ENCODE results near the gene AHCTF1.
"Not testable (repeated sequence)": the region's sequence is repeated elsewhere in the genome, so short reads cannot be mapped to it uniquely, and the experiment has no call there.

AHCTF1 gene

DNA sequence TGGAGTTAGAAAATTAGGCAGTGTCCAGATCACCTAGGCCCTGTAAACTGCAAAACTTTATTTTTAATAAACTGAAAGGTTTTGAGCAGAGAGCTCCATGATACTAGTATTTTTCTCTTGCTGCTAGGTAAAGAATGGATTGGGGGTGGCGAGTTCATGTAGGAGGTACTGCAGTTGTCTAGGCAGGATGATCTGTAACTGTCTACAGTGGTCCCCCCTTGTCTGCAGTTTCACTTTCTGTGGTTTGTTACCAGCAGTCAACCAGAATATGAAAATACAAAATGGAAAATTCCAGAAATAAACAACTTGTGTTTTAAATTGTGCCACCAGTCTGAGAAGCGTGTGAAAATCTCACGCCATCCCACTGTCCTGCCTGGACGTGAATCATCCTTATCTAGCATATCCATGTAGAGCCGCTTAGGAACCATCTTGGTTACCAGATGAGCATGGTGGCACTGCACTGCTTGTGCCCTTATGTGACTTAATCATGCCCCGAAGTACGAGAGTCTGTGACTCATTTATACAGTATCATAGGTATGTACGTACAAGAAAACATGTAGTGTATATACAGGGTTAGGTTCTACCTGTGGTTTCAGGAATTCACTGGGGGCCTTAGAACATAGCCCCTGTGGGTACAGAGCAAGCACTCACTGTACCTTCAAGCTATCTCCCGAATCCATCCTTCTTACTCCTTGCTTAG is 94.2 kb downstream of the AHCTF1 start:
- DNase-seq, result no peak

DNA sequence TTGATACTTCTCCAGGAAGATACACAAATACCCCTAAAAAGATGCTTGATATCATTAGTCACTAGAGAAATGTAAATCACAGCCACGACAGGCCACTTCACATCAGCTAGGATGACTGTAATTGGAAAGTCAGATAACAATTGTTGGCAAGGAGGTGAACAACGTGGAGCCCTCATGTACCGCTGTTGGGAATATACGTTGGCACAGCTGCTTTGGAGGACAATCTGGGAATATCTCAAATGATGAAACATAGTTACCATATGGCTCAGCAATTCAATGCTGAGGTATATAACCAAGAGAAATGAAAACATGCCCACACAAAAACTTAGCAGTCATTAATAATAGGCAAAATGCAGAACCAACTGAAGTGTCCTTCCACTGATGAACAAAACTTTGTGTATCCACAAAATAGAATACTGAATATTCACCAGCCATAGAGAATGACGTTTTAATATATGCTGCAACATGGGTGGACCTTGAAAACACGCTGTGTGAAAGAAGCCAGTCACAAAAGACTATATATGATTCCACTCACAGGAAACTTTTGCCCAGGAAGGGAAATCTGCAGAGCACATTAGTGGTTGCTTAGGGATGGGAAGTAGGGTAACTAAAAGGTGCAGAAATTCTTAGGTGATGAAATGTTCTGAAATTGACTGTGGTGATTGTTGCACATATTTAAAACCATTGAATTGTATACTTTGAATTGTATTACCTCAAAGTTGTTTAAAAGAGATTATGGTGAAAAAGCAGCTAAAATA is 95.4 kb downstream of the AHCTF1 start:
- no peak for DNase-seq

DNA sequence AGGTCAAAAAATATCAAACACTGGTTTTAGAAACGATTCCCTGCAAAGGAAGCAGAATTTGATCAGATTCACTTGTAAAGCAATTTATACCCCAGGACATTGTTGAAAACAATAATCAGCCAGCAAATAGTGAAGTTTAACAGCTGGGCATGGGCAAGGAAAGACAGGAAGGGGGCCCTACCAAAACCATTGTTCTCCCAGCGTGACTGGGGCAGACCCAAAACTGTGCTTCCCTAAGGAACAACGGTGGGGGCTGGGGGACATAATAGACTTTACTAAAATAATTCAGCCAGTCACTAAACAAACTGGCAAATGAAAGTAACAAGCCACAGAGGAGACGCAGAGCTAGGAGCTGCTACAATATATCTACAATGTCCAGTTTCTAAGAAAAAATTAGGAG is 100.2 kb downstream of the AHCTF1 start:
- no peak for DNase-seq

DNA sequence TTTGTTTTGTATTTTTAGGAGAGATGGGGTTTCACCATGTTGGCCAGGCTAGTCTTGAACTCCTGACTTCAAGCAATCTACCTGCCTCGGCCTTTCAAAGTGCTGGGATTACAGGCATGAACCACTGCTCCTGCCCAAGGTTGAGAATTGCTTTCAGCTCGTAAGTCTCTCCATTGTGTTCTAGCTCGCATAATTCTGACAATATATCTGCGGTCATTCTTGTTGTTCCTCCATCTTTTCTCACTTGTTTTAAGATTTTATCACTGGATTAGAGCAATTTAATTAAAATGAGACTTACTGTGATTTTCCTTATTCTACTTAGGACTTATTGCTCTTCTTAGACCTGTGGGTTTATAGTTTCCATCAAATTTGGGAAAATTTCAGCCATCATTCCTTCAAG is 102.9 kb downstream of the AHCTF1 start:
- no peak for DNase-seq

DNA sequence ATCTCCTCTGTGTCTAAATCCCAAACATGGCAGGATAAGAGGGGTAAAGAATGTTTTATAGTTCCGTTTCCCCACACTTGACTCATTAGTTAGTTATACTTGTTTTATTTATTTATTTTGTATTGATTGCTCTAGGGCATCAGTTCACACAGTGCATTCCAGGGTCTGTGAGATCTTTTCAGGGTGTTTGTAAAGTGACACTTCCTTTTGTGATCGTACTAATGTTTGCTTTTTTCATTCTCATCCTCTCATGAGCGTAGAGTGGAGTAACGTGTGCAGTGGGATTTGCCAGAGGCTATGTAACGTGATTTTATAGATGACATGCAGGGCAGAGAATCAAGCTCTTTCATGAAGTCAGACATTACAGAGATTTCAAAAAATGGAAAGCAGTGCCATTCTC is 104.4 kb downstream of the AHCTF1 start:
- DNase-seq, result no peak

DNA sequence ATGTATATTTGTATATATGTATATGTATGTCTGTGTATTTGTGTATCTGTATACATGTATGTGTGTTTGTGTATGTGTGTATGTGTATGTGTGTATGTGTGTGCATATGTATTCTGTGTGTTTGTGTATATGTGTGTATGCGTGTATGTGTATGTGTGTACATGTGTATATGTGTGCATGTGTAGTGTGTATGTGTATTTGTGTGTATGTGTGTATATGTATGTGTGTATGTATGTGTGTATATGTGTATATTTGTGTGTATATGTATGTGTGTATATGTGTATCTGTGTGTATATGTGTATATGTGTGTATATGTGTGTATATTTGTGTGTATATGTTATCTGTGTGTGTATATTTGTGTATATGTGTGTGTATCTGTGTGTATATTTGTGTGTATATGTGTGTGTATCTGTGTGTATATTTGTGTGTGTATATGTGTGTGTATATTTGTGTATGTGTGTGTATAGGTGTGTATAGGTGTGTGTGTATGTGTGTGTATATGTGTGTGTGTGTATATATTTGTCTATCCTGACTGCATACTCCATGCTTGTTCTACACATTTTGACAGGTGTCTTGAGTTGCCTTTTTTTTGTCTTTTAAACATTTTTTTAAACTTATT is 106.1 kb downstream of the AHCTF1 start:
- DNase-seq, result no peak

DNA sequence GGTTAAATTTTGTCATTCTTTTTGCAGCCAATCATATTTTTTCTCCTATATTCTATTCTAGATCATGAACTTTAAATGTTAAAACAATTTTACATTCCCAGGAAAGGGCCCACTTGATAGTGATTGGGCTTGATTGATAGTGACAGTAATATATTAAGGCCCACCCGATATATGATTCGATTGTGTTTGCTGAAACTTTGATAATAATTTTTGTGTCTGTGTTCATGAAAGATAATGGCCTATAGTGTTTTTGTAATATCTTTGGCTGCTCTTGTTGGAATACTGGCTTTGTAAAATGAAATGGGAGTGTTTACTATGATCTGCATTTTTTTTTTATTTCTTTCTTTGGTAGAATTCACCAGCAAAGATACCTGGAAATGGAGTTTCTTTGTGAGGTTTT is 107.2 kb downstream of the AHCTF1 start:
- no peak for DNase-seq

DNA sequence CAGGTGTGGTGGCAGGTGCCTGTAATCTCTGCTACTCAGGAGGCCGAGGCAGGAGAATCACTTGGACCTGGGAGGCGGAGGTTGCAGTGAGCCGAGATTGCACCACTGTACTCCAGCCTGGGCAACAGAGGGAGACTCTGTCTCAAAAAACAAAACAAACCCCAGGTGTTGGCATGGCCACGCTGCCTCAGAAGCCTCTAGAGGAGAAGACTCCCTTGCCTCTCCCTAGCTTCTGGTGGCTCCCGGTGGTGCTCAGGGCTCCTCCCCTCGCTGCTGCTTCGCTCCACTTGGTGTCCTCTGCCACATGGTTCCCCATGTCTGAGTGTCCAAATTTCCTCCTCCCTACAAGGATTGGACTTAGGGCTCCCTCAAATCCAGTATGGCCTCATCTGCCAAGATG is 109.6 kb downstream of the AHCTF1 start:
- not testable (repeated sequence) for DNase-seq

DNA sequence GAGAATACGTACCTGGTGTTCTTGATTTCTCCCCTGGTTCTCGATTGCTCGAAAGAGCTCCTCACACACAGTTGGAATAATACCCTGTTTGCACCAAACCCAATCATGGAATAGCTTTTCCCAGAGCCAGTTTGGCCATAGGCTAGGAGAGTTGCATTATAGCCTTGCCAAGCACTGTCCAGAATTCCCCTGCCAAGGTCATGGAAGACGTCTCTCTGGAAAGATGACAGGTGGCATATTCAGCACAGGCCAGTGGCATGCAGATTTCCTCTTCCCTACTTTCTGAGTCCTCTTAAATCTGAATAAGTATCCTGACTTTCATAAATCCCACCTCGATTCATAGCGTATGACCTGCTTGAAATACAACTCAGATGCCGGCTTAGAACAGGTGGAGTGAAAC is 111.1 kb downstream of the AHCTF1 start:
- no peak for DNase-seq

DNA sequence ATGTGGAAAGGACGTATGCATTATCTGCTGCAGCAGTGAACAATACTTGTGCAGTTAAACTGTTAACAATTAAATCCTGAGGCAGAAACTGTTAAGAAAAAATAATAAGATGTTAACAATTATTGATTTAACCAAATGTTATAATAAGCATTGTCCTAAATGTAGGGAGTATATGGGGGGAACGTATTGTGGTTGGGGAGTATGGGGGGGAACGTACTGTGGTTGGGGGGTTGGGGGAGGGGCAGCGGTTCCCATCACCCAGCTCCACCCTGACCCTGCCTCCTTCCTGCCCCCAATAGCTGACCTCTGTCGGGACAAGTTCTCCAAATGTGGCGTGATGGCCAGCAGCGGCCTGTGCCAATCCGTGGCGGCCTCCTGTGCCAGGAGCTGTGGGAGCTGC is 114.0 kb downstream of the AHCTF1 start:
- DNase-seq, result not testable (repeated sequence)

DNA sequence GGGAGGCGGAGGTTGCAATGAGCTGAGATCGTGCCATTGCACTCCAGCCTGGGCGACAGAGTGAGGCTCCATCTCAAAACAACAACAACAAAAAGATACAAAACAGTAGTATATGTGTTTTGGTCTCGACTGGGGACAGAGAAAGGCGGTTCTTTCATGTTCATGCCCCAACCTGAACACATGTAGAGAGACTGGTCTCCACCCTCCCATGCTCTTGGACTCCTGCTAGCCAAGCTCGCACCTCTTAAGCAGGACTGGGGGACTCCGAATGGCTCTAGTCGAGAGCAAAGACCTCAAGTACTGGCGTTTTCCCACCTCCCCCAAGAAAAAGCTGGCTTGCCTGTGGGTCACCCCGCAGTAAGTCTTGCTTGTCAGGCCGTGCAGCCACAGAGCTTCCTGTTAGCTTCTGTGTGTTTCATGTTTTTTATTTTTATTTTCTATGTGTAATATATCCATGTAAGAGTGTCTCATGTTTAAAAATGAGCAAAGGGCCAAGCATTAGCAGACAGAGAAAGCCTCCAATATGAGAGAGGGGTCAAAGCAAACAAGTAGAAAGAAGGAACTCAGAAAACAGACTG is 116.0 kb downstream of the AHCTF1 start:
- DNase-seq, result no peak

DNA sequence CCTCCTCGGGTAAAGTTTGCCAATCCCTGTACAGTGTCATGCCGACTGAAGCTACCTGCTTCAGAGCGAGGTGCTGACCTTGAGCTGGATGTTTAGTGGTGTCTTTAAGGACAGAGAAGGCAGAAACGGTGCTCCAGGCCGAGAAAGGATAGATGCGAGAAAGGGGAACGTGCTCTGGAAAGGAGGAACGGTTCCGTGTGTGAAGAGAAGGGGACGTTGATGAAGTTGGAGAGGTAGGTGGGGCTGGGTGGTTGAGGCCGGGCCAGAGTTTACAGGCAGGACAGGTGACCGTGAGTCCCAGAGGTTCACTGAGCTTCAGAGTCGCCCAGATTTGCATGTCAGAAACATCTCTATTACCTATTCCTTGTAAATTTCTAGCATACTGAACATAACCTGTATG is 116.9 kb downstream of the AHCTF1 start:
- no peak for DNase-seq

DNA sequence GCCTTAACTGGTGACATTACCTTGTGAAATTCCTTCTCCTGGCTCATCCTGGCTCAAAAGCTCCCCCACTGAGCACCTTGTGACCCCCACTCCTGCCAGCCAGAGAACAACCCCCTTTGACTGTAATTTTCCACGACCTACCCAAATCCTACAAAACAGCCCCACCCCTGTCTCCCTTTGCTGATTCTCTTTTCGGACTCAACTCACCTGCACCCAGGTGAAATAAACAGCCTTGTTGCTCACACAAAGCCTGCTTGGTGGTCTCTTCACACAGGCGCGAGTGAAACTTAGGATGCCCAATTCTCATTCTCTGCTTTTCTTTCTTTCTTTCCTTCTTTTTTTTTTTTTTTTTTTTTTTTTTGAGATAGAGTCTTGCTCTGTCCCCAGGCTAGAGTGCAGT is 118.4 kb downstream of the AHCTF1 start:
- DNase-seq, result not testable (repeated sequence)

DNA sequence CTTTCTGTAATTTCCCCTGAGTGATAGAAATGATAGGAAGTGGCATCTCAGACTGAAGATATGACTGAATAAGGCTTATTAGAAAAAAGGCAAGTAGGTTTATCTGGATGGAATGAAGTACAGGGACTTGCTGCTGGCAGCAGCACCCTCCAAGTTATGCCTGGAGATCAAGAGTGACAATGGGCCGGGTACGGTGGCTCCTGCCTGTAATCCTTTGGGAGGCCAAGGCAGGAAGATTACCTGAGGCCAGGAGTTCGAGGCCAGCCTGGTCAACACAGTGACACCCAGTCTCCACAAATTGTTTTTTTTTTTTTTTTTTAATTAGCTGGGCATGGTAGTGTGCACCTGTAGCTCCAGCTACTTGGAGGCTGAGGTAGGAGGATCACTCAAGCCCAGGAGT is 119.8 kb downstream of the AHCTF1 start:
- DNase-seq, result no peak

DNA sequence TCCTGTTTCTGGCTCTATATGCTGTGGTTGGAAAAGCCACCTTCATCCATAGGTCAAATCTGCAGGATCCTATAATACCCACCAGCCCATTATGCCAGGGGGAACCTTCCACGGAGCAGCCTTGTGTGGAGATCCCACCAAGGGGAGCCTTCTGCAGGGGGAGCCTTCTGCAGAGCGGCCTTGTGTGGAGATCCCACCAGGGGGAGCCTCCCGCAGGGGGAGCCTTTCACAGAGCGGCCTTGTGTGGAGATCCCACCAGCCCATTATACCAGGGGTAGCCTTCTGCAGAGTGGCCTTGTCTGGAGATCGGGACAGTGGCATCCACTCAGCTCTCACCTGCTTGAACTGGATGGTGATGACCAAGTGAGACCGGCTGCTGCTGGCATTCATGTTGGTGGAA is 122.3 kb downstream of the AHCTF1 start:
- DNase-seq, result no peak

DNA sequence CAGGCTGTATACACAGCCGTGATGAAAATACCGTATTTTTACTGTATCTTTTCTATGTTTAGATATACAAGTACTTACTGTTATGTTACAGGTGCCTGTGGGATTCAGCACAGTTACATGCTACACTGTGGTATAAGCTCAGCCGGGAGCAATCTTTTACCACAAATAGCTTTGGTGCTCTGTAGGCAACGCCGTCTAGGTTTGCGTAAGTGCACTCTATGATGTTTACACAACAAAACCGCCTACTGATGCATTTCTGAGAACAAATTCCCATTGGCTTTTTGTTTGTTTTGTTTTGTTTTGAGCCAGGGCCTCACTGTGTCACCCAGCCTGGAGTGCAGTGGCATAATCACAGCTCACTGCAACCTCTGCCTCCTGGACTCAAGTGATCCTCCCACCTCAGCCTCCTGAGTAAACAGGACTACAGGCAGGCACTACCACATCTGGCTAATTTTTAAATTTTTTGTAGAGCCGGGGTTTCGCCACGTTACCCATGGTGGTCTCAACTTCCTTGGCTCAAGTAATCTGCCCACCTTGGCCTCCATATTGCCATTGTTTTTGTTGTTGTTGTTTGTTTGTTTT is 126.5 kb downstream of the AHCTF1 start:
- DNase-seq, result no peak

DNA sequence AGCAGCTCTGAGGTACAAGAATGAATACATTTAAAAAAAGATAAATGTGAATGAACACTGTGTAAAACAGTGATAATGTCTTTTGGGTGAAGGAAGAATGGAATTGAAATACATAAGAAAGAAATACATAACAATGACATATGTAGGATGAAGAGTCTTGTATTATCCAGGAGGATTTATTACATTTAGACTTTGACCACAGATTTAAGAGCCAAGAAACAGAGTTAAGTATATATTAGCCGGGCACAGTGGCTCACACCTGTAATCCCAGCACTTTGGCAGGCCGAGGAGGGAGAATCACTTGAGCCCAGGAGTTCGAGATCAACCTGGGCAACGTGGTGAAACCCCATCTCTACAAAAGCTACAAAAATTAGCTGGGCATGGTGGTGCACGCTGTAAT is 127.9 kb downstream of the AHCTF1 start:
- no peak for DNase-seq

DNA sequence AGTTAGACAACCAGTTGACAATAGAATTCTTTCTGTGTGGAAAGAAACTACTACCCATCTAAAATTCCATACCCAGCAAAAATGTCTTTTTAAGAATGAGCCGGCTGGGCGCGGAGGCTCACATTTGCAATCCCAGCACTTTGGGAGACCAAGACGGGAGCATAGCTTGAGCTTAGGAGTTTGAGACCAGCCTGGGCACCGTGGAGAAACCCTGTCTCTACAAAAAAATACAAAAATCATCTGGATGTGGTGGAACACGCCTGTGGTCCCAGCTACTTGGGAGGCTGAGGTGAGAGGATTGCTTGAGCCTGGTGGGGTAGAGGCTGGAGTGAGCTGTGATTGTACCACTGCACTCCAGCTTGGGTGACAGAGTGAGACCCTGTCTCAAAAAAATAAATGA is 128.4 kb downstream of the AHCTF1 start:
- no peak for DNase-seq

DNA sequence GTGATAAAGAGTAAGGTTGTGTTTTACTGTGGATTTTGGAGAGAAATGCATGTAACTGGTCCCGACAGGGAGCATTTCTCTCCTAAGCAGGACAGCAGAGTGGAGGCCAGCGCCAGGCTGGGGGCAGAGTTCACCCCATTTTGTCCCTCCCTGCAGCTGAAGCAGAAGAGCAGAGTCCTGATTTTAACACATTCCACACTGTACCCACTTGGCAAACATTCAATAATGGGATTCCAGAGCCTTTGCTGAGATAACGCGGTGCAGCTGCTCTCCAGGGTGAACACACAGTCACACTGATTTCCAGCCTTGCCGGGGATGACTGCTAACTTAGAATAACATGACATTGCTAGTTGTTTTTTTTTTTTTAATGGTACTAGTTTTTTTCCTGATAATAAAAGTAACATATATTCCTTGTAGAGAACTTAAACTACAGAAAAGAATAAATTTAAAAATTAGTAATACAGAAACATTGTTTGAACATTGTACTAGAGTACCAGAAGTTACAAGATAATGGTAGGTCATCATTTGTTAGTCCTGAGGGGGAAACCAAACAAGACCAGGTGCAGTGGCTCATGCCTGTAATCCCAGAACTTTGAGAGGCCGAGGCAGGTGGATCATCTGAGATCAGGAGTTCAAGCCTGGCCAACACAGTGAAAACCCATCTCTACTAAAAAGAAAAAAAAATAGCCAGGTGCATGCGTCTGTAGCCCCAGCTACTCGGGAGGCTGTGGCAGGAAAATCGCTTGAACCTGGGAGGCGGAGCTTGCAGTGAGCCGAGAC is 130.3 kb downstream of the AHCTF1 start:
- no peak for DNase-seq

DNA sequence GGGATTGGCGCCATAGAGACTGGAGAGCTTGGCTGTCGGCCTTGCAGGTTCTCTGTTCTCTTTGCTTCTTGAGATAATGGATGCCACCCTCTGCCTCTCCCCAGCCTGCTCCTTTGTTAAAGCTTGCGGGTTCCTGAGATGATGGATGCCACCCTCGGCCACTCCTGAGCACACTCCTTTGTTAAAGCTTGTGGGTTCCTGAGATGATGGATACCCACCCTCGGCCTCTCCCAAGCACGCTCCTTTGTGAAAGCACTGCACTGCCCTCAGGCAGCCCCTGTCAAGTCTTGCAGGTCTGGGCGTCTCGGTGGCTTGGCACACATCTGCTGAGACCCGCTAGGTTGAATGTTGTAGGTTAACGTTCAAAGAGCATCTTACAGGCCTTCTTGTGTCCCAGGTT is 131.0 kb downstream of the AHCTF1 start:
- DNase-seq, result no peak

DNA sequence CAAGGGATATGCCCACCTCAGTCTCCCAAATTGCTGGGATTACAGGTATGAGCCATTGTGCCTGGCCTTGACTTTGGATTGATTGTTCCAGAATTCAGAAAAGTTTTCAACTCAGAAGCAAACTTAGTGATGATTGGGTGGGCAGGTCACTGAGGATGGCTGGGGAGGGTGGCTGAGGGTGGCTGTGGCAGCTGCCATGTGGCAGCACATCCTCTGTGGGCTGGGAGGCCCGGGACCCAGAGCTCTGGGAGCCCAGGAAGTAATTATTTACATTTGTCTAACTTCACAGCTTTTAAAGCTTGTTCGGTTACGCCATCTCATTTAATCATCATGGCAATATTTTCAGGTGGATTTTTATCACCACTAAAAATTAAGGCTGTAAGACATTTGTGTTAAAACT is 131.4 kb downstream of the AHCTF1 start:
- no peak for DNase-seq

DNA sequence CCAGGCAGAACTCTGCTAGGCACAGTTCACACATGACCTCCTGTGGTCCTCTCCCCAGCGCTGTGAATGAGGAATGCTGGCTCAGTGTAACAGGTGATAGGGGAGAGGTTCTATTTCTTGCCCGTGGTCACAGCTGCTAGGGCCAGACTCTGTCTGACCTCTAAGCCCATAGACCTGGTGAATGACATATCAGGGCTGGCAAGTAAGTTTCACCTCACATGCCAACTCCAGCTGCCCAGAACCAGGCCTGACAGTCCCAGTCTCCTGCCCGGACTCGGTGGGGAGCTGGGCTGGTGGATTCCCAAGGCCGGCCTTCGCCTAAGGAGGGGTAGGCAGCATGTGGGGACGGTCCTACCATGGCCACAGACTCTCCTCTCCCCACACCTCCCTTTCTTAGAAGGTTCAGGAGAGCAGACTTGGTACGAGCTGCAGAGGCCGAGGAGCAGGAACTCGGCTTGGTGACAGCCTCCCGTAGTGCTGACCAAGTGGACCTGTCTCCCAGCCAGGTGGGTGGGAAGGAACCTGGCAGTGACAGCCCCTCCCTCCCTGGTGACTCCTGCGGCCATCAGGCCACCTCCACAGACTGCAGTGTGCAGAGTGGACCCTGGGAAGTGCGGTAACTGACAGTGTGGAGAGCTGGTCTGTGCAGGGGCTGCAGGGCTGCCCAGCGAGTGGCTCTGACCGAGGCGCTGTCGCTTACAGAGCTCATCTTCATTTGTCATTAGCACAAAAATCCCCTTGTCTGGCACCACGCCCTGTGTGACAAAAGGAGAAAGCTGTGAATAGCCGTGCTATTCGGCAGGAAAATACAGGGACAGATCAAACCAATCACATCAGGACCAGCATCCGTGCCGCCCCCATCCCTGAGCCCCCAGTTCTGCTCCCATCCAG is 132.9 kb downstream of the AHCTF1 start:
- DNase-seq, result no peak

Data from inflammatory macrophage treated with lipopolysaccharide for 4 hours (primary cell).